GM19452 (cell line): Measurements from ENCODE around the gene ZNF487.
A peak's percentile ranks its signal among the peaks of the same experiment; 100 is the strongest.
"Not testable (repeated sequence)": the region's sequence is repeated elsewhere in the genome, so short reads cannot be mapped to it uniquely, and the experiment has no call there.

Source experiments
- ATAC-seq: cut with Tn5 transposase; IDR thresholded peaks from one replicate; pipeline ENCODE4 v1.9.1; 2021; ENCODE audit not compliant: unreplicated experiment

ZNF487 gene

GRCh38 chr10:43436291-43437140, at the start of gene ZNF487:
Gene ZNF487, plus strand, starts transcription at chr10:43437111. Its CDS starts 38,703 bp downstream, at chr10:43475814.
- ATAC-seq, result peak; percentile 98

GRCh38 chr10:43387678-43388032, 49.3 kb upstream of the ZNF487 start:
- no peak for ATAC-seq

DNA sequence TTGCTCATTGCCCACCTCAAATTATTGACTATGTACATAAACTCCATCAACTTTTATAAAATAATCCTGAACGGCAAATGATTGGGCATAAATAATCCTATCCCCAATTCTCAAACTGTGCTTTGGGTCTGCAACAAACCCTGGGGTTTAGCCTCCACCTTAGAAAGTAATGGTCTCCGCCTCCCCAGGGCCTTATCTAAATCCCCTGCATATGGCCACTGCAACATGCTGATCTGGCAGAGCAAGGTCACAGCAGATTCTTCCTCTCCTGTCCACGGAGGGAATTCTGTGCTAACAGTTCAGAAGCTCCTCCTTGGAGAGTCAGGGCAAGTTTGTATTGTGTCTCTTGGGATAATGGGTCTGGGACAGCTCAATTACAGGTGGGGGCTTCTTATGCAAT, 47.0 kb upstream of the ZNF487 start:
- ATAC-seq, result no peak

DNA sequence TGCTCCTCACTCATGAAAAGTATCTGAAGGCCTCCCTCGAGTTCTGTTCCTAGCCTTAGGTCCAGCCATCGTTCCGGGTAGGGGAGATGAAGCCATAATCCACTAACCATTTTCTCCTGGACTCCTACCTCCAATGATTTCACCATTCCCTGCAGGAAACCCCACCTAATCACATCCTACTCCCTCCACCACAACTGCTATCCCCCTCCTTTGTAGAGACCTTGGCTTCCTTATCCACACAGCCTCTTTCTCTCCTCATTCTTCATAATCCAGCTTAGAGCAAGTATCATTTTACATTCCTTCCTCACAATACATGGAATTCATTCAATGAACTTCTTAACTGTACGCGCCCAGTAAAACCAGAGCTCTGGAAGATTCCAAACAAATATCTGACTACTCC, 46.6 kb upstream of the ZNF487 start:
- no peak for ATAC-seq

- ATAC-seq, result no peak
Measured at GRCh38 chr10:43390759-43391158, 46.2 kb upstream of the ZNF487 start.

DNA sequence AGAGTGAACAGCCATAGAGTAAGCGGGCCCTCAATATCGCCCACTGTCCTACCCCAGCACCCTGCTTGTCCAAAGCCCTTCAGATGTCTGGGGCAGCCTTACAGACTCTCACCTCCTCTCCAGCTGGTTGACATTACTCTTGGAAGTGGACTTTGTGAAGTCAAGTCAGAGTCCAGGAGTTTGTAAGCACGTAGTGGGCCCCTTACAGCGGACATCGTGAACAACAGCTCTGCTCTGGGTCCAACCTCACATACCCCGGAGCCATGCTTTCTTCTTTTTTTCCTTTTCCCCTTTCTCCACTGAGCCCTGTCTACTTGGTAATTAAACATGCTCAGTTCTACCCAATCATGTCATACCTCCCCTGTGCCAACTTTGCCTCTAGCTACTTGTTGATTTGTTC, 45.4 kb upstream of the ZNF487 start:
- ATAC-seq, result no peak

DNA sequence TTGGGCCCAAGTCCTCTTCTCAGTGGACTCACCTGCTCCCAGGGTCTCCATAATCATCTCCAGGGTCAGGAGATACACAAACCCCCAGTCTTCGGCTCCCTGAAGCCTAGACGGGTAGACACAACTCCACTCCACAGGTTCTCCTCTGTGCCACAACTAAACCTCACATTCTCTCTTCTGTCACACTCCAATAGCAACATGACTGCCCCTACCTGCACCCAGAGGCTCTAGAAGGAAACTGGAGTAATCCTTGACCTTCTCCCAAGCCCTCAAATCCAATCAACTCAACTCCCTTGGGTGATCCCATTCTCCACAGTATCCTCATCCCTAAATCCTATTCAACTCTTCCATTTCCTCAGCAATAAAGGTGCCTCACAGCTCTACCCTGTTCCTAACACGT, 44.2 kb upstream of the ZNF487 start:
- no peak for ATAC-seq

GRCh38 chr10:43393186-43393585, 43.7 kb upstream of the ZNF487 start:
- ATAC-seq, result not testable (repeated sequence)

DNA sequence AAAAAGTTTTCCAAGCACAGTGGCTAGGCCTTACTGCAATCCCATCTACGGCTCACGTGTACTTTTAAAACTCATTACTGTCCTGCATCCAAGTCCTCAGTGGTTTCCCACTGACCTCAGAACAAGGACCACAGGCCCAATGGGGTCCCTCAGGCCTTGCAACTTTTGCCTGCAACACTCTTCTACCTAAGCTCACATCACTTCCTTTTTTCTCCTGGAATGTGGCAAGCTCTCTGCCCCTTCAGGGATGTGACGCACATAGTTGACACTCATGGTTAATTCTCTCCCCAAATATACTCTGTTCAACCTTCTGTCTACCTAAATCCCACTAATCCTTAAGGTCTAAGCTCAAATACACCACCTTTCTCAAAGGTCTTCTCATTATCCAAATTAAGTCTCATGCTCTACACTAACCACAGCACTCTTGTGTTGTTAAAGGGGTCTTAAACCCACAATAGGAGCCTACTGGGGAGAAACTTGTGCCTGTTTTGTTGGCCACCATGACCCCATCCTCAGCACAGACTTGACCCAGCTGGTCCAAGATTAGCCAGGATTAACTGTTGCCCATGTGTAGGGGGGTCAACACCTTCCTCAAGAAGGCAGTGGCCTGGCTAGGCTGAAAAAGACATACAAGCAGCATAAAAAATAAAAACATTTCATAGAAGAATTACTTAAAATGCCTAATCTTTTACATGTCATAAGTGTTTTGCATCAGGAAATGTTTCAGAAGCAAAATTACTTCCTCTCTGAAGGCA, 43.1 kb upstream of the ZNF487 start:
- ATAC-seq, result no peak

- ATAC-seq, result no peak
Measured at GRCh38 chr10:43394868-43395267, 42.0 kb upstream of the ZNF487 start.

DNA sequence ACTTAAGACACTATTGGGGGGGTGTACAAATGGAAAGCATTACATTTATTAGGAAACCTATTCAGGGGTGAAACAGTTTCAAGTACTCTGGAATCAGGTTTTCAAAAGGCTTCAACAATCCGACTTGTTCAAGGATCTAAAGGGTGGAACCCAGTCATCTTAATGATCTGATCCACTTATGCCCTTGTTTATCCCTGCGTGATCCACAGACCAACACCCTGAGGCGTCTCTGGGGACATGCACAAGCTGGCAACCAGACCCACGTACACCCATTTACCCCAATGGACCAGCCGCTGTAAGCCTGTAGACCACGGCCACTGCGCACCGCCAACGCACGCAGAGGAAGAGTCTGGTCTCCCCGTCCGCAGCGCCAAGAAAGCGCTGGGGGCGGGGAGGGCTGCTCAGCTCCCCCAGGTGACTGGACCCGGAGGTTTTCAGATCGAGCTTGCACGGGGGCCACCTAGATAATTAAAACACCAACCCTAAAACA, 41.3 kb upstream of the ZNF487 start:
- ATAC-seq, result no peak

- ATAC-seq, result peak; percentile 46
Measured at GRCh38 chr10:43396061-43396927, 40.6 kb upstream of the ZNF487 start.

- ATAC-seq, result peak; percentile 83
Measured at GRCh38 chr10:43396928-43397624, 39.8 kb upstream of the ZNF487 start.

DNA sequence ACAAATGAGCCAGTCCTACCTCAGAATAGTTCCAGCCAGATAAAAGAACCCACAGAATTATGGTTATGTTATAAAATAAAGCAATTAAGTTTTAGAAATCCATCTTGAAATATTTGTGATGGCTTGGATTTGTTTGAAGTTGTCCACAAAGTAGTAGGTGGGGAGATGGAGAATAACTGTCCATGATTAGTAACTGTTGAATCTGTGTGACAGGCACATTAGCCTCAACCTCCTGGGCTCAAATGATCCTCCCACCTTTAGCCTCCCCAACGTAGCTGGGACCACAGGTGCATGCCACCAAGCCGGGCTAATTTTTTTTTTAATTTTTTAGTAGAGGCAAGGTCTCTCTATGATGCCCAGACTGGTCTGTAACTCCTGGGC, 38.0 kb upstream of the ZNF487 start:
- ATAC-seq, result no peak

- no peak for ATAC-seq
Measured at GRCh38 chr10:43399320-43400310, 37.3 kb upstream of the ZNF487 start.

DNA sequence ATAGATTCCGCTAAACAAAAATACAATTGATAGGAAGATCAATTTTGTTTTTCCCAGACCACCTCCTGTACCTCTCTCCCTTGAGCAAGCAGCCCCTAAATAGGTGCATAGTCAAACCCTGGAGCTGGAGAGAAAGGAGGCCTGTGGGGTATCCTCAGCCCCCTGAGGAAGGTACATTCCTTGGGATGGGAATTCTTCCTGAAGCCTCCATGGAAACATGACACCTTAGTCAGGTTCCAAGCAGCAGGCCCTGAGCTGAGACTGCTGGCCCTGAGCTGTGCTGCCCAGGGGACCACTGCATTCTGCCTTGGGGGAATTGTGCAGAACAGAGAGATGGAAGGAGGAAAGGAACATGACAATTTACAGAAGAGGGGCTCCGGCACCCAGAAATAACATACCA, 35.3 kb upstream of the ZNF487 start:
- ATAC-seq, result no peak

DNA sequence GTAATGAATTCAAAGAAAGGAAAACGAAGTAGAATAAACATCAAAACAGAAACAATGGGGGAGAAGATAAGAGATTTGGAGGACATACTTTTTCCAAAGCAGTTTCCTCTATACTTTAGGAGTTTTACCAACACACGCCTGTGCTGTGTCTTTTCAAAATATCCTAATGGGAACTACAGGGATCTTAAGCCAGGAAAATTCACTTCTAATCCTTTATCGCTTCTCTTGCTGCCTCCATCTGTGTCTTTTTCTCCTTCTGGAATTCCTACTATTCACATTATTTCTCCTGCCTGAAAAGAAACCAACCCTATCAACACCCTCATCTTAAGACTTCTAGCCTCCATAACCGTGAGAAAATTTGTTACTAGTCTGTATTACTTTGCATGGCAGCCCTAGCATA, 34.7 kb upstream of the ZNF487 start:
- no peak for ATAC-seq

DNA sequence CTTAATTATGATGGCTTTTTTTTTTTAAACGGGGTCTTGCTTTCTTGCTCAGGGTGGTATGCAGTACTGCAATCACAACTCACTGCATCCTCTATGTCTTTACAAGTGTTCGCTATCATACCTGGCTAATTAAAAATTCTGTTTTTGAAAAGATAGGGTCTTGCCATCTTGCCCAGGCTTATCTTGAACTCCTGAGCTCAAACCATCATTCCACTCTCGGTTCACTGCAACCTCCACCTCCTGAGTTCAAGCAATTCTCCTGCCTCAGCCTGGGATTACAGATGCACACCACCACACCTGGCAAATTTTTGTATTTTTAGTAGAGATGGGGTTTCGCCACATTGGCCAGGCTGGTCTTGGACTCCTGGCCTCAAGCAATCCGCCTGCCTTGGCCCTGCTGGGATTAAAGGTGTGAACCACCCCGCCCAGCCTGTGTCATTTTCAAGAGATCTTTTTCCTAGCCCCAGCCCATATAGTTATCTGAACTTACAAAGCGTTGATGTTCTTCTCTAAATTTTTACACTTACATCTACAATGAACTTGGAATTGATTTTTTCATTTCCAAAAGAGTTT, 33.9 kb upstream of the ZNF487 start:
- ATAC-seq, result no peak
